CD8-positive, alpha-beta memory T cell (primary cell): ENCODE results near the gene TMEM132D. TPM values are rescaled to one million over a fixed set of nuclear protein-coding genes. Genes with fewer than 3 reads are reported as not detected.

Experiments used
- CTCF ChIA-PET: fragments of 350-600 bp; sonication (Branson Sonifier 250); formaldehyde crosslinking; loops from one replicate; lab custom pipeline; 2021; ENCODE audit warnings: antibody characterized with exemption; lab: Charles Lee
- POLR2A ChIA-PET: fragments of 350-600 bp; sonication (Branson Sonifier 250); formaldehyde crosslinking; loops from one replicate; lab custom pipeline; 2021; ENCODE audit warnings: antibody characterized with exemption; lab: Charles Lee
- DNase-seq, 5 donors: peaks; one replicate each; pipeline versions ENCODE4 v3.0.0 to v3.0.0-alpha.2; 2020 to 2022; ENCODE audit warnings: mixed read lengths in 1 of 5
- H3K27ac ChIP-seq: one replicate; pipeline ENCODE4 v1.7.0; 2013; ENCODE audit warnings: low read depth, mild to moderate bottlenecking, low read length, moderate library complexity
- H3K27me3 ChIP-seq: 2 replicates; pipeline ENCODE4 v1.7.0; 2013; ENCODE audit warnings: low read length, mild to moderate bottlenecking; ENCODE audit not compliant: insufficient read depth, poor library complexity, severe bottlenecking
- H3K36me3 ChIP-seq: 2 replicates; pipeline ENCODE4 v1.7.0; 2013; ENCODE audit warnings: mild to moderate bottlenecking, low read length, moderate library complexity; ENCODE audit not compliant: insufficient read depth
- H3K4me1 ChIP-seq: 2 replicates; pipeline ENCODE4 v1.7.0; 2013; ENCODE audit warnings: mild to moderate bottlenecking, low read length, moderate library complexity; ENCODE audit not compliant: insufficient read depth
- H3K4me3 ChIP-seq: 2 replicates; pipeline ENCODE4 v1.7.0; 2013; ENCODE audit warnings: mild to moderate bottlenecking, low read length
- H3K9me3 ChIP-seq: 2 replicates; pipeline ENCODE4 v1.7.0; 2013; ENCODE audit warnings: mild to moderate bottlenecking, low read length
- H3K27ac Mint-ChIP-seq, 8 donors: one replicate each; pipeline ENCODE4 v1.8.0; 2020 to 2021; ENCODE audit warnings: mixed read lengths in 8 of 8, mild to moderate bottlenecking in 6 of 8, inconsistent platforms in 3 of 8, moderate library complexity in 3 of 8
- H3K27me3 Mint-ChIP-seq, 2 donors: one replicate each; pipeline ENCODE4 v1.8.0; 2020 to 2021; ENCODE audit warnings: mixed read lengths in 2 of 2, mild to moderate bottlenecking in 1 of 2, moderate library complexity in 1 of 2
- H3K36me3 Mint-ChIP-seq, 3 donors: one replicate each; pipeline ENCODE4 v1.8.0; 2020 to 2021; ENCODE audit warnings: mixed read lengths in 3 of 3, inconsistent platforms in 1 of 3, mild to moderate bottlenecking in 1 of 3
- H3K4me1 Mint-ChIP-seq, 3 donors: one replicate each; pipeline ENCODE4 v1.8.0; 2020 to 2021; ENCODE audit warnings: mixed read lengths in 3 of 3, inconsistent platforms in 1 of 3, mild to moderate bottlenecking in 1 of 3
- H3K4me3 Mint-ChIP-seq, 7 donors: one replicate each; pipeline ENCODE4 v1.8.0; 2020 to 2021; ENCODE audit warnings: mixed read lengths in 7 of 7, mild to moderate bottlenecking in 6 of 7, moderate library complexity in 4 of 7, inconsistent platforms in 2 of 7
- H3K9me3 Mint-ChIP-seq, 5 donors: one replicate each; pipeline ENCODE4 v1.8.0; 2020 to 2022; ENCODE audit warnings: mixed read lengths in 5 of 5, mild to moderate bottlenecking in 3 of 5, moderate library complexity in 2 of 5, inconsistent platforms in 1 of 5
- polyA plus RNA-seq: library from polyadenylated mRNA; unstranded; fragments of 300-500 nt; fragmentation: Illumina TruSeq; gene quantifications from one replicate; pipeline ENCODE4 v1.2.3, GENCODE V29; 2021
- total RNA-seq, 2 experiments: library from RNA; stranded (reverse); gene quantifications; one replicate each; pipeline ENCODE4 v1.2.3, GENCODE V29; 2021

The TMEM132D gene
- total and polyA plus RNA-seq, 3 experiments from 2014 or later = not detected

DNA sequence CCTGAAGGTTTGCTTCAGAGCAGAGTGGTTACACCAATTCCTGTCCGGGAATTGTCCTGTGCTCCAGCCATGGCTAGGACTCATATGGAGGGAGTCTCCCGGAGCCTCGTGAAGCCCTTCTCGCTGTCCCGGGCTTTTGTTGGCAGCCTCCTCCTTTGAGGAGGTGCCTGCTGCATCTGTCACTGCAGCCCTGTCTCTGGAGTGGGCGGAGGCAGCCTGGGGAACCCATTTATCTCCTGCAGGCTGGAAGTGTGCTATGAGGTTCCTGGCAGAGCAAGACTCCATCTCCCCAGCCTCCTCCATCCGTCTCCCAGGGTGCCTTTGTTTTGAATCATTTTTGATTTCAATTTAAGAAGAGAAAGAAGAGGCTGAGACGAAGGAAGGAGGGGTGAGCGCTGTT lies 695.3 kb downstream of the TMEM132D start:
- Histone ChIP-seq H3K4me3 (no peak overlapping the region), H3K36me3 (no peaks in the 10 kb centered on the region), H3K4me1 (no peaks in the 10 kb centered on the region), H3K27ac (no peak overlapping the region), H3K9me3 (no peaks in the 10 kb centered on the region), H3K27me3 (no peaks in the 10 kb centered on the region)
- H3K27ac Mint-ChIP-seq = no peak overlapping the region
- peaks cover 0 to 9% of the 10 kb centered on the region in 2 donors for H3K27me3 Mint-ChIP-seq
- ChIA-PET POLR2A (no interaction called here), CTCF (no interaction called here)
- H3K36me3 Mint-ChIP-seq = no peaks in the 10 kb centered on the region
- no peak overlapping the region for H3K4me3 Mint-ChIP-seq
- no peaks in the 10 kb centered on the region for H3K4me1 Mint-ChIP-seq
- H3K9me3 Mint-ChIP-seq = peaks cover 0 to 4% (median 2%) of the 10 kb centered on the region in 5 donors
- DNase-seq = no peak

DNA sequence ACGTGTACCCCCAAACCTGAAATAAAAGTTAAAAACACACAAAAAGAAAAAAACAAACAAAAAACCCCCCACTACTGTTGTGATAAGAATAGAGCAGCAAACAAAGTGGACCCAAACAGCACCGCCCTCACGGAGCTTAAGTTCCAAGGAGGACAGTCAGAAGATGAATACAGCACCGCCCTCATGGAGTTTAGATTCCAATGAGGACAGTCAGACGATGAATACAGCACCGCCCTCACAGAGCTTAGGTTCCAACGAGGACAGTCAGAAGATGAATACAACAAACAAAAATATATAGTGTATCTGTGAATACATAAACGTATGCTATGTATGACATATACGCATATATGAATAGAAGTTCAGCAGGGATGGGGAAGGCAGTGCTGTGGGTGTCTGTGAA lies 696.7 kb downstream of the TMEM132D start:
- Histone ChIP-seq H3K27me3 (no peaks in the 10 kb centered on the region), H3K27ac (no peak overlapping the region), H3K9me3 (no peaks in the 10 kb centered on the region), H3K4me3 (no peak overlapping the region), H3K4me1 (no peaks in the 10 kb centered on the region), H3K36me3 (no peaks in the 10 kb centered on the region)
- CTCF ChIA-PET = no interaction called here
- H3K4me1 Mint-ChIP-seq = no peaks in the 10 kb centered on the region
- no peak for DNase-seq
- H3K4me3 Mint-ChIP-seq = no peak overlapping the region
- no peaks in the 10 kb centered on the region for H3K36me3 Mint-ChIP-seq
- H3K9me3 Mint-ChIP-seq = peaks cover 0 to 4% (median 1%) of the 10 kb centered on the region in 5 donors
- peaks cover 0 to 9% of the 10 kb centered on the region in 2 donors for H3K27me3 Mint-ChIP-seq
- POLR2A ChIA-PET = no interaction called here
- H3K27ac Mint-ChIP-seq = no peak overlapping the region

DNA sequence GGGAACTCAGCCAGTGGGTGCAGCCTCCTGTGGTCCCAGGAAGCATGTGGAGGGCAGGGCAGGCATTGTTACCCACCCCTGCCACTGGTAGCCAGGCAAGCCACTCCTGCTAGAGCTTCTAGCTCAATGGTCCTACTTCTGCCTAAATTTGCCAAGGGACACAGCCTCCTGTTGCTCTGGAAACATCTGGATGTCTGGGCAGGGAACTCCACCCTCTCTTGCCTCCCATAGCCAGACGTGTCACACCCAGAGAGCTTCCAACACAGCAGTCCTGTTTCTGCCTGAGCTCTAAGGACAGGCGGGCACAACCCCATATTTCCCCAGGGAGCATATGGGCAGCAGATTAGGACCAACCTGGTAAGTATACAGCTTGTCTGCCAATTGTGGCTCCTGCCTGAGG lies 700.4 kb downstream of the TMEM132D start:
- DNase-seq = no peak
- Mint-ChIP-seq H3K27ac (no peak overlapping the region), H3K4me1 (no peaks in the 10 kb centered on the region), H3K9me3 (peaks cover 0 to 7% (median 4%) of the 10 kb centered on the region in 5 donors), H3K4me3 (no peak overlapping the region), H3K27me3 (peaks cover 0 to 9% of the 10 kb centered on the region in 2 donors), H3K36me3 (no peaks in the 10 kb centered on the region)
- CTCF ChIA-PET = no interaction called here
- no peaks in the 10 kb centered on the region for H3K36me3 ChIP-seq
- POLR2A ChIA-PET = no interaction called here
- H3K27me3 ChIP-seq = no peaks in the 10 kb centered on the region
- H3K4me3 ChIP-seq = no peak overlapping the region
- H3K4me1 ChIP-seq = no peaks in the 10 kb centered on the region
- H3K27ac ChIP-seq = no peak overlapping the region
- no peaks in the 10 kb centered on the region for H3K9me3 ChIP-seq

DNA sequence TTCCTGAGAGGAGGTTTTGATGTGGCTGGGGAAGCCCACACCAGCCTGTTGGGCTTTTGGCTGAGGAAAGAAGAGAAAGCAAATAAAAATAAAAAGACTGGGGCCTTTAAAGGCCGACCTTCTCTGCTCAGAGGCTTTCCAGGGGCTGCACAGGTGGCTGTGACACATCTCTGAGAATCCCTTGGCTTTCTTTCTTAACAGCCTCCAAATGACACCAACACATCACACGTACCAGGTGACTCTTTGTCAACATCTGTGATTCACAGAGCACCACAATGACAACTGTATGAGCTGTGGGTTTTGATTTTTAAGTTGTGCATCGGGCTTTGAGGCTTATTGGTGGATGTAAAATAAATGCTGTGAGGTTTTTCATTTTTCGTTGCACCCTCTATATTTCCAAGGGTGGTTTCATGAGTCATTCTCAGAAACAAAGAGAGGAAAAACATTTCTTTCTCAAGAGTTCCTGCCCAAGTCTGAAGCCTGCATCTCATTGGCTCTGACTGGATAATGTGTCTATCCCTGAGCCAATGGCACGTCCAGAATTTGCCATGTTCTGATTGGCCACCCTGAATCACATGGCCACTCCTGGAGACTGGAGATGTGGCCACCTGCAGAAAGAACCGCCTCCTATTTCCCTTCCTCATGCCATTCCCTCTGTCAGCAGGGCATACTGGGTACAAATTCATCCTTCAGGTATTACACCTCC lies 701.6 kb downstream of the TMEM132D start:
- Mint-ChIP-seq H3K27ac (peak overlapping the region in 1 of 8 donors; percentile 7), H3K4me1 (no peaks in the 10 kb centered on the region), H3K9me3 (peaks cover 0 to 9% (median 7%) of the 10 kb centered on the region in 5 donors), H3K4me3 (no peak overlapping the region), H3K36me3 (no peaks in the 10 kb centered on the region), H3K27me3 (peaks cover 0 to 3% of the 10 kb centered on the region in 2 donors)
- Histone ChIP-seq H3K9me3 (no peaks in the 10 kb centered on the region), H3K27ac (no peak overlapping the region), H3K36me3 (no peaks in the 10 kb centered on the region), H3K4me3 (no peak overlapping the region), H3K27me3 (no peaks in the 10 kb centered on the region), H3K4me1 (no peaks in the 10 kb centered on the region)
- no peak for DNase-seq
- ChIA-PET CTCF (no interaction called here), POLR2A (no interaction called here)

DNA sequence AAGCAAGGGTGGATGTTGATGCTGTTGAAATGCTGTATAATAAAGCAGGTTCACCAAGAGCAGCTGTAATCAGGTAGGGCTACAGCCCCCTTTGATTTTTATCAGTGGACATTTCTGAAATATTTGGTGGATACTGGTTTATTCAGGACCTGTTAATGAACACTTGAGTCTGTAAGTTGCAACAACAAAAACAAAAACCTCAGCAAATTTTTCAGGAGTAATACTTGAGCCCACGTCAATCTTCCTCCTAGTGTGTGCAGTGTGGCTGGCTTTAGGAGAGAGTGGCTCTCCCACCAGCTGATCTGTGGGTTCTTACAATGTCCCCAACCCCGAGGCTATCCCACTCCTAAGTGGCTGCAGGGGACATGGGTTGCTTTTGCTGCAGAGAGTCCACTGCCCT lies 702.8 kb downstream of the TMEM132D start:
- DNase-seq = no peak
- H3K27ac Mint-ChIP-seq = no peak overlapping the region
- no peaks in the 10 kb centered on the region for H3K4me1 Mint-ChIP-seq
- H3K36me3 ChIP-seq = no peaks in the 10 kb centered on the region
- no peak overlapping the region for H3K4me3 Mint-ChIP-seq
- H3K9me3 Mint-ChIP-seq = peaks cover 0 to 10% (median 4%) of the 10 kb centered on the region in 5 donors
- H3K36me3 Mint-ChIP-seq = no peaks in the 10 kb centered on the region
- ChIA-PET CTCF (no interaction called here), POLR2A (no interaction called here)
- H3K27me3 ChIP-seq = no peaks in the 10 kb centered on the region
- H3K9me3 ChIP-seq = no peaks in the 10 kb centered on the region
- no peak overlapping the region for H3K4me3 ChIP-seq
- no peaks in the 10 kb centered on the region for H3K4me1 ChIP-seq
- no peak overlapping the region for H3K27ac ChIP-seq
- H3K27me3 Mint-ChIP-seq = no peaks in the 10 kb centered on the region

DNA sequence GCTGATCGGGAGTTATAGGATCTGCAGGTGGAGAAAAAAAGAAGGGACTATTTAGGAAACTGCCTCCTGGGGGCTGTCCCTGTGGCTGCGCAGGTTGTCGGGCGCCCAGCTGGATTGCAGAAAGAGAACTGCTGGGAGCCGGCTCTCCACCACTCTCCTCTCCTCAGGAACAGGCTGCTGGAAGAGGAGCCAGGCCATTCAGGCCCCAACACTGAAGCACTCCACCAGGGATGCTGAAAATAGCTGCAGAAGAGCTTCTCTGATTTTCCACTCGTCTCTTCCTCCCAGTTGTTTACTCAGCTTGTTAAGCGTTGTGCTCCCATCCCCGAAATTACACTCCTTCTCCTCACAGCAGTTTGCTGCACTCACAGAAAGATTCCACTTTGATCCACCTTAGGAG lies 703.2 kb downstream of the TMEM132D start:
- no peaks in the 10 kb centered on the region for H3K36me3 Mint-ChIP-seq
- no peaks in the 10 kb centered on the region for H3K36me3 ChIP-seq
- H3K9me3 Mint-ChIP-seq = peaks cover 0 to 11% (median 4%) of the 10 kb centered on the region in 5 donors
- H3K4me3 ChIP-seq = no peak overlapping the region
- no peak overlapping the region for H3K27ac ChIP-seq
- no peak overlapping the region for H3K27ac Mint-ChIP-seq
- no peaks in the 10 kb centered on the region for H3K4me1 Mint-ChIP-seq
- H3K9me3 ChIP-seq = no peaks in the 10 kb centered on the region
- no peaks in the 10 kb centered on the region for H3K27me3 ChIP-seq
- ChIA-PET CTCF (no interaction called here), POLR2A (no interaction called here)
- H3K27me3 Mint-ChIP-seq = no peaks in the 10 kb centered on the region
- DNase-seq = no peak
- H3K4me3 Mint-ChIP-seq = no peak overlapping the region
- no peaks in the 10 kb centered on the region for H3K4me1 ChIP-seq

DNA sequence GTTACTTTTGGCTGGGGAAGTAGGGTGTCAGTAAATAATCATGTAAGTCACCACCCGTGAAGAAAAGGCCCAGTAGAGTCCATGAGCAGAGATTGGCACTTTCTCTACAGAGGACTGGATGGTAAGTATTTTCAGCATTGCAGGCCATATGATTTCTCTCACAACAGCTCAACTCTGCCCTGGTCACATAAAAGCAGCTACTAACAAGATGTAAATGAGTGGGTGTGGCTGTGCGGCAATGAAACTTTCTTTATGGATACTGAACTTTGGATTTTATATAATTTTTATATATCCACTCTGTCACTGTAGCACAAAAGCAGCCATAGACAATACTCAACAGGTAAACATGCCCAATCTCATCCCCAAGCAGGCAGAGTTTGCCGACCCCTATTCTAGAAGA lies 706.9 kb downstream of the TMEM132D start:
- H3K4me1 ChIP-seq = no peaks in the 10 kb centered on the region
- CTCF ChIA-PET = no interaction called here
- Mint-ChIP-seq H3K27ac (no peak overlapping the region), H3K27me3 (peaks cover 0 to 2% of the 10 kb centered on the region in 2 donors), H3K9me3 (peaks cover 7 to 29% (median 17%) of the 10 kb centered on the region in 5 donors), H3K36me3 (peaks cover 0 to 9% (median 0%) of the 10 kb centered on the region in 3 donors), H3K4me3 (no peak overlapping the region), H3K4me1 (no peaks in the 10 kb centered on the region)
- DNase-seq = no peak
- POLR2A ChIA-PET = no interaction called here
- no peak overlapping the region for H3K27ac ChIP-seq
- no peak overlapping the region for H3K4me3 ChIP-seq
- H3K27me3 ChIP-seq = no peaks in the 10 kb centered on the region
- no peaks in the 10 kb centered on the region for H3K9me3 ChIP-seq
- no peaks in the 10 kb centered on the region for H3K36me3 ChIP-seq

DNA sequence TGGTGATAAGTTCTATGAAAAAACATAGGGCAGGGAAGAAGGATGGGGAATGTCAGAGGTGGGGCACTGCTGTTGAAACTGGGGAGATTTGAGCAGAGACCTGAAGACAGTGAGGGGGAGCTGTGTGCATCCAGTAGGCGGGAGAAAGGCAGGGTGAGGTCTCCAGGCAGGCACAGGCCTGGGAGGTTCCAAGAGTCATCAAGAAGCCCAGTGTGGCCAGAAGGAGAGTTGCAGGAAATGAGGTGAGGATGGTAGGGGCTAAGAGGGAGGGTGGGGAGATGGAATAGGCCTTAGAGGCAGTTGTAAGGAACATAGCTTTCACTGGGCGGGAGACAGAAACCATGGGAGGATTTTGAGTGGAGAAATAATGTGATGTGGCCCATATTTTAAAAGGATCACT lies 708.7 kb downstream of the TMEM132D start:
- H3K27ac ChIP-seq = no peak overlapping the region
- POLR2A ChIA-PET = no interaction called here
- H3K4me1 Mint-ChIP-seq = no peaks in the 10 kb centered on the region
- H3K4me3 ChIP-seq = no peak overlapping the region
- no peaks in the 10 kb centered on the region for H3K9me3 ChIP-seq
- H3K9me3 Mint-ChIP-seq = peaks cover 5 to 24% (median 19%) of the 10 kb centered on the region in 5 donors
- no peaks in the 10 kb centered on the region for H3K36me3 ChIP-seq
- CTCF ChIA-PET = no interaction called here
- no peaks in the 10 kb centered on the region for H3K27me3 ChIP-seq
- H3K4me1 ChIP-seq = no peaks in the 10 kb centered on the region
- no peak for DNase-seq
- peaks cover 0 to 2% of the 10 kb centered on the region in 2 donors for H3K27me3 Mint-ChIP-seq
- peaks cover 0 to 9% (median 0%) of the 10 kb centered on the region in 3 donors for H3K36me3 Mint-ChIP-seq
- H3K4me3 Mint-ChIP-seq = no peak overlapping the region
- H3K27ac Mint-ChIP-seq = no peak overlapping the region
